ENCODE results near the gene FBXL17.

- TF ChIP-seq PATZ1 (tag by site-specific recombination; IDR thresholded peaks at IDR 0.05) (no peak), ZNF677 (tag by site-specific recombination; IDR thresholded peaks at IDR 0.05) (no peak), YY1 (tag by site-specific recombination; IDR thresholded peaks at IDR 0.05) (no peak), CTCF (tag by site-specific recombination; IDR thresholded peaks at IDR 0.05) (no peak), HOXA7 (CRISPR knock-in tag; IDR thresholded peaks at IDR 0.05; ENCODE audit: borderline replicate concordance) (no peak), ZNF274 (IDR thresholded peaks at IDR 0.05; ENCODE audit: low read length) (no peak), ZNF274 (tag by site-specific recombination; IDR thresholded peaks at IDR 0.05; ENCODE audit: borderline replicate concordance) (no peak), ZNF416 (tag by site-specific recombination; IDR thresholded peaks at IDR 0.05) (no peak), KLF16 (tag by site-specific recombination; IDR thresholded peaks at IDR 0.05) (no peak), TCF7L2 (IDR thresholded peaks at IDR 0.05; ENCODE audit: borderline replicate concordance, low read depth, low read length) (no peak), REST (tag by site-specific recombination; IDR thresholded peaks at IDR 0.05) (no peak), ZBTB6 (tag by site-specific recombination; IDR thresholded peaks at IDR 0.05) (no peak)
These were observed 440.9 kb downstream of the FBXL17 start for GRCh38 chr5:107941036-107941435.
